C4-2B (cell line): Measurements from ENCODE around the gene PTPRM.

Experiments used
- H3K27ac ChIP-seq: fragments of 450-650 bp; 2 replicates; pipeline ENCODE4 v1.5.1; 2017
- ZFX ChIP-seq: fragments of 450-650 bp; IDR thresholded peaks from 2 replicates; pipeline ENCODE4 v1.6.1; 2017
- TF ChIP-seq, protein P1 (sequence below): fragments of 450-650 bp; conservative IDR thresholded peaks from 2 replicates; pipeline ENCODE4 v1.5.1; 2017; ENCODE audit warnings: mild to moderate bottlenecking

Gene PTPRM

DNA sequence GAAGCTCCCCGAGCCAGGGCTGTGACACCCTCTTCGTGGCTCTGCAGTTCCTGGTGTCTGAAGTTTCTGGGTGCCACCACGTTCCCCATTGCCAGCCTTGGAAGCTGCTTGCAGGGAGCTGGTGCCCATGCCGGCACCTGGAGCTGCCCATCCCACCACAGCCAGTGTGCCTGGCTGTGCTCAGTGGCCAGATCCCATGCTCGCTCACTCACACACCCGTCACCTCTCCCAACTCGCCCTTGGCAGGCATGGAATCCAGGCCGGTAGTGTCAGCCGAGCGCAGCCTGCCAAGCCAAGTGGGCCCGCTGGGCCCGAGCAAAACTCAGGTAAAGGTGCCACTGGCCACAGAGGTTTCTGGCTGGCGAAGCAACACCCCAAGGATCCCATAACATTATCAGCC is 370.2 kb downstream of the PTPRM start:
- TF ChIP-seq, protein P1, sequence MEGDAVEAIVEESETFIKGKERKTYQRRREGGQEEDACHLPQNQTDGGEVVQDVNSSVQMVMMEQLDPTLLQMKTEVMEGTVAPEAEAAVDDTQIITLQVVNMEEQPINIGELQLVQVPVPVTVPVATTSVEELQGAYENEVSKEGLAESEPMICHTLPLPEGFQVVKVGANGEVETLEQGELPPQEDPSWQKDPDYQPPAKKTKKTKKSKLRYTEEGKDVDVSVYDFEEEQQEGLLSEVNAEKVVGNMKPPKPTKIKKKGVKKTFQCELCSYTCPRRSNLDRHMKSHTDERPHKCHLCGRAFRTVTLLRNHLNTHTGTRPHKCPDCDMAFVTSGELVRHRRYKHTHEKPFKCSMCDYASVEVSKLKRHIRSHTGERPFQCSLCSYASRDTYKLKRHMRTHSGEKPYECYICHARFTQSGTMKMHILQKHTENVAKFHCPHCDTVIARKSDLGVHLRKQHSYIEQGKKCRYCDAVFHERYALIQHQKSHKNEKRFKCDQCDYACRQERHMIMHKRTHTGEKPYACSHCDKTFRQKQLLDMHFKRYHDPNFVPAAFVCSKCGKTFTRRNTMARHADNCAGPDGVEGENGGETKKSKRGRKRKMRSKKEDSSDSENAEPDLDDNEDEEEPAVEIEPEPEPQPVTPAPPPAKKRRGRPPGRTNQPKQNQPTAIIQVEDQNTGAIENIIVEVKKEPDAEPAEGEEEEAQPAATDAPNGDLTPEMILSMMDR, result no peak
- no peak for TF ChIP-seq ZFX

DNA sequence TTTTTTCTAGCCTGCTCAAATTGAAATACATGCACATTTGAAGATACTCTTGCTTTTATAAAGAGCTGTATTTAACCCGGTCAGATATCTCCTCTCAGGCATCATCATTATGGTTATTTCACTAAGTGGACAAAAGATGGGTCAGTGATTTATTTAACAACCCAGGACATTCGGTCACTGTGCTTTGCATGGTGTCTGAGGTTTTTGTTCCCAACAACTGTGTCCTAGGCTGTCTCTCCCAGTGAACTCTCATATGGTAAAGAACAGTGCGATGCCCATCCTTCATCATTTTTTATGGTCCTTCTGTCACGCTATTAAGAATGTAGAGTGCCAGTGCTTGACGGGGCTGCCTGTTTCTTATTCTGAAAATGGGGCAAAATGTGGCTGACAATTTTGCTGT is 372.4 kb downstream of the PTPRM start:
- TF ChIP-seq, protein P1, result no peak
- no peak for TF ChIP-seq ZFX
- H3K27ac ChIP-seq, result no peak overlapping the region

More for the DNA sequence above, 370.2 kb downstream of the PTPRM start:
- H3K27ac ChIP-seq, result no peak overlapping the region

DNA sequence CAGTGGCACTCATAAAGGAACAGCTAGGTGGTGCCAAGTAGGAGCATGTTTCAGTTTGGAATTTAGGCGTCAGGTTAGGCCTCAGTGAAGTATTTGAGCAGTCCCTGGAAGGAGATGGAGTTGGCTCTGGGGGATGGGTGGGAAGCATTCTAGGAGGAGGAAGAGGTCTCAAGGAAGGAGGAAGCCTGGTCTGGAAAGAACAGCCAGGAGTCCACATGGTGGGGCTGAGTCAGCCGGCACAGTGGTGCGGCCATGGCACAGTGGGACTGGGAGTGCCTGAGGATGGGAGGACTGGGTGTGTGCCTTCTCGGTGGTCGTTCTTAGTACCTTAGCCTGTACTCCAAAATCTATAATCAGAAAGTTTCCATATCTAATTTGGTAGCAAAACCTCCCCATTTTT is 373.3 kb downstream of the PTPRM start:
- no peak overlapping the region for H3K27ac ChIP-seq
- TF ChIP-seq, protein P1, result no peak
- no peak for TF ChIP-seq ZFX

DNA sequence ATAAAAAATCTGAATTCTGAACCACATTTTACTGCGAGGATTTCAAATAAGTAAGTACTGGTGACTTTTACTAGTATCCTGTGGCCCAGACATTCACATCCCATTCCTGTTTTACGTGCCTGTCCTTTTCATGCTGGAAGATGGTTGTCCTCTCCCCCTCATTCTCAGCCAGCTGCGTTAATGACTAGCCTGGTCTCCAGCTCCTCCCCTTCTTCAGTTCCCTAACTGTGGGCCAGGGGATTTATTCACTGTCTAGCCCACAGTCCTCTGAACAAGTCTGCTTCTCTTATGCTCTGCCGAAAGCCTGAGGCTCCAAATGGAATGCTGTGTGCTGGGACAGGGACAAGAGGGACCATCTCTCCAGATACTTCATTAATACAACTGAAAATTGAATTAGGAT is 373.9 kb downstream of the PTPRM start:
- peak overlapping the region; percentile 52 for H3K27ac ChIP-seq
- TF ChIP-seq, protein P1, result no peak
- no peak for TF ChIP-seq ZFX

DNA sequence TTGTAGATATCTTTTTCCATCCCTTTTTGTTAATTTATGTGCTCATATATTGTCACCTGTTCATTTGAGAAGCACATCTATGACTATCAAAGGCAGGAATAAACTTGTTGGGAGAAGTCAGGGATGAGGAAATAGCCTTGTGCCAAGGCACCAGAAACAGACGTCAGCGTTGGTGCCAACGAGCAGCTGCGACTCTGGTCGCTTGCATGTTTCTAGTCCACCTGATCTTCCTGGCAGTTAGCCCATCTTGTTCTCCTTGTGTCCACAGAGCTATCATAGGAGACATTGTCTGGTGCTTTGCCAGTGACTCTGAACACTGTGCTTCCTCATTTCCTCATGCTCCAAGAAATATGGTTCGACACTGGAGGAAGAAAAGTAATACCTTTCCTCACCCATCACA is 374.4 kb downstream of the PTPRM start:
- TF ChIP-seq ZFX, result no peak
- TF ChIP-seq, protein P1, result no peak
- peak overlapping the region; percentile 57 for H3K27ac ChIP-seq

DNA sequence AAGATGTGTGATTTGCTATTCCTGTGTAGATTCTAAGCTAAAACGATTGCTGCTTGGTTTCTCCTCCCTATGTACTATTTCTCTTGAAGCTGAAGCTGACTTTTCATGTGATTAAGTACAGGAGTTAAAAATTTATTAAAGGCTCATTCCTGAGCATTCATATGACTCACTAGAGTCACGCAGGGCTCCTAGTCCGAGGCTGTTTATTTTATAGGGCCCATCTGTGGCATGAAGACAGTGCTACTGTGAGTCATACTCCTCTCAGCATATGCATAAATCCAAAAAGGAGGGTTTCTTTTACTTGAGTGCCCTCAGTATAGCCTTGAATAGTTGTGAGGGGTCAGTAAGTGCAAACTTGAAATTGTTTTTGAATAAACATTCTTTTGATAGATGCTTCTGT is 378.8 kb downstream of the PTPRM start:
- TF ChIP-seq, protein P1, result no peak
- TF ChIP-seq ZFX, result no peak

DNA sequence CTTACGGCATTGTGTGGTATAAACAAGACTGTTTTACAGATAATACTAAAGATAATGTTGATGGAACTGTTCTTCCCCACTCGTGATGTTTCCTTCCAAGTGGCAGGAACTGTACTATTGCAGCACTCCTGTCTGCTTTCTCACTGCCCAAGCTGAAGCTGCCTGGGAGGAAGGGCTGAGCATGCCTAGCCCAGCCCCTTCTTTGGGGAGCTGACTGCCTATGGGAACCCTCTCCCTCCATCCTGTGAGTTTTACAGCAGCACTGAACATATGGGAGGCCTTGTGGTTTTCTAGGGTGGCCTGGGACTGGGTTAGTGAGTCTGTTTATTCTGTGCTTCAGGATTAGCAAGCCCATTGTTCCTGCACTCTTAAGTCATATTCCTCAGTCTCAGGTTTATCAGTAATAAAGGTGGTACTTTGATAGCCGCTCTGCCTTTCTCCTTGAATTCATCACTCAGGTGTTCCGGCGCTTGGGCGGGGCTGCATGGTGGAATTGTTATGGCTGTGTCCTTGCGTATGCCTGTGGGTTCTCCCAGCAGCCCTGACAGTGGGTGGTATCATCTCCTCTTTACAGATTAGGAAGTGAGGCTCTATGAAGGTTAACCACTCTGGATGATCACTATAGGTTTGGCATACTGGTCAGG is 379.7 kb downstream of the PTPRM start:
- H3K27ac ChIP-seq, result no peak overlapping the region; the same call in 1 of the 2 replicates
- no peak for TF ChIP-seq ZFX
- TF ChIP-seq, protein P1, result no peak

More for the DNA sequence above, 378.8 kb downstream of the PTPRM start:
- no peak overlapping the region for H3K27ac ChIP-seq
